Measurements from ENCODE around the gene TOP1. TPM values are rescaled to one million over a fixed set of nuclear protein-coding genes. Genes with fewer than 3 reads are reported as not detected.

Gene TOP1
- total RNA-seq (2022; extraction: Qiagen RNA extraction) = 70.3 to 109 TPM (median 78.7 TPM) in 5 replicates

GRCh38 chr20:41028359-41029149 lies at the start of gene TOP1:
Gene TOP1 (plus strand): TSS chr20:41028822. CDS start chr20:41029068, 246 bp downstream.

DNA sequence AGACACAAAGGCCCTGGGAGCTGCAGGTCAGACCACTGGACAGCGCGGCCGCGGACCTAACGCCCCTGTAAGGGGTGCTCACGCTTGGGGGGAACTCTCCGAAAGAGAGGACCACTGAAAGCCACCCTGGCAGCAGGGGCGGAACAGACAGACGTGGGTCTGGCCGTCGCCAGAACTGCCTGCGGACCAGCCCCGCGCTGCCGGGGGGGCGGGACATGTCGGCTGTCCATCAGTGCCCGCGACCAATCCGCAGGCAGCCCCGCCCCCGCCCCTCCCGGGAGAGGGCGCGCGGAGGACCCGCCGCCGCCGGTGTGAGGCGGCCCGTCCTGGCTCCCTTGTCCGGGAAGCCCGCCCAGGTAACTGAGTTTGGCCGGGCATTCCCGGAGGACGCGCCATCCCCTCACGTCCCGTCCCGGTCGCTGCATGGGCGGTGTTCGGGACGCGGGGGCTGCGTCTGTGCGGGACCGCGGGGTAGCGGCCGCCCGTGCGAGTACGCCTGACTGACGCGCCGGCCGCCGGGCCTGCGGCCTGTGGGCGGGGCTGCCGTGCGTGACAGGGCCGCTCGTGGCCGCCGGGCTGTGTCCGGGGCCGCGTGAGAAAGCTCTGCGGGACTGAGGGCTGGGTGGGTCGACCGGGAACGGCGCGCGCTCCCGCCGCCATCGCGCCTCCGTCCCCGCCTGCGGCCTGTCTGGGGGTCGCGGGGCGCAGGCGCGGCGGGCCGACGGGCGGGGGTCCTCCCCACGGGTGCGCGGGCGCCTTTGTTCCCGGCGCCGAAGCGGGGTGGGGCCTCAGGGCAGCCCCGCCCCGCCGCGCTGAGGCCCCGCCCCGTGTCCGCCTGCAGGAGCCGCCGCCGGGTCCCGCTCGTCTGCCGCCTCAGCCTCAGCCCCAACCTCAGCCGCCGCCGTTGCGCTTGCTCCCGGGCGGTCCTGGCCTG lies 108.3 kb downstream of the TOP1 start, which contains the start of gene PLCG1:
Gene PLCG1, plus strand, starts transcription at position 864 of the 934 bp plus-strand sequence. CDS start 99 bp downstream, outside the sequence.

Other genes starting within 250 kb of the TOP1 start
- 32.6 to 42.4 TPM (median 40.9 TPM) in 5 replicates for gene PLCG1, start 108.7 kb downstream of the TOP1 start, total RNA-seq (2022; extraction: Qiagen RNA extraction)

All from A549 treated with CORT108297 at 1 μM for 4 hours (cell line).